ENCODE measurements around the gene ZNF581. TPM values are rescaled to one million over a fixed set of nuclear protein-coding genes. Genes with fewer than 3 reads are reported as not detected.

Gene ZNF581
- polyA plus RNA-seq, 4 donors, result 15.9 to 29.2 (median 23.3) TPM

- 0 to 1% (median 1%) methylated on average over 23 to 44 of the region's 44 CpGs for WGBS, 3 donors
- Histone ChIP-seq H3K36me3 (ENCODE audit: control insufficient read depth in 3 of 3, insufficient read depth in 2 of 3, low read depth in 1 of 3, low read length in 3 of 3) (peaks cover 0 to 44% (median 0%) of the 10 kb centered on the region in 3 donors), H3K27me3 (ENCODE audit: control insufficient read depth in 3 of 3, insufficient read depth in 3 of 3, low read length in 3 of 3) (no peaks in the 10 kb centered on the region), H3K4me3 (ENCODE audit: low read depth in 1 of 3, low read length in 3 of 3) (peak within 1 kb of the TSS; percentile 72 to 93 (median 81)), H3K9me3 (ENCODE audit: control insufficient read depth in 2 of 2, insufficient read depth in 1 of 2, low read depth in 1 of 2, low read length in 1 of 2) (no peaks in the 10 kb centered on the region), H3K4me1 (ENCODE audit: control insufficient read depth in 3 of 3, insufficient read depth in 2 of 3, low read depth in 1 of 3, low read length in 2 of 3) (peaks cover 0 to 13% (median 0%) of the 10 kb centered on the region in 3 donors), H3K27ac (ENCODE audit: low read depth in 1 of 3, low read length in 2 of 3) (peak within 1 kb of the TSS; percentile 73 to 99 (median 86))
- DNase-seq (peak; percentile 85 to 91), FAIRE-seq (no peak)
Observed at GRCh38 chr19:55605637-55606470, 37.6 kb upstream of the ZNF581 start, which contains the start of gene ZNF865. ZNF865 (plus strand) TSS chr19:55605647; CDS start chr19:55613619, 7,972 bp downstream.

GRCh38 chr19:55606471-55606787, 37.0 kb upstream of the ZNF581 start:
- peak overlapping the region in 1 of 3 donors; percentile 86 for H3K27ac ChIP-seq (ENCODE audit: low read depth in 1 of 3, low read length in 2 of 3)
- H3K36me3 ChIP-seq (ENCODE audit: control insufficient read depth in 3 of 3, insufficient read depth in 2 of 3, low read depth in 1 of 3, low read length in 3 of 3), result peaks cover 0 to 49% (median 0%) of the 10 kb centered on the region in 3 donors
- peaks cover 0 to 10% (median 0%) of the 10 kb centered on the region in 3 donors for H3K4me1 ChIP-seq (ENCODE audit: control insufficient read depth in 3 of 3, insufficient read depth in 2 of 3, low read depth in 1 of 3, low read length in 2 of 3)
- no peak for DNase-seq
- 18 to 23% (median 21%) methylated on average over 12 of the region's 12 CpGs for WGBS, 3 donors
- H3K4me3 ChIP-seq (ENCODE audit: low read depth in 1 of 3, low read length in 3 of 3), result peak overlapping the region in 2 of 3 donors; percentile 72 to 93
- FAIRE-seq, result no peak
- H3K27me3 ChIP-seq (ENCODE audit: control insufficient read depth in 3 of 3, insufficient read depth in 3 of 3, low read length in 3 of 3), result no peaks in the 10 kb centered on the region
- no peaks in the 10 kb centered on the region for H3K9me3 ChIP-seq (ENCODE audit: control insufficient read depth in 2 of 2, insufficient read depth in 1 of 2, low read depth in 1 of 2, low read length in 1 of 2)

- no peak for DNase-seq
- H3K36me3 ChIP-seq (ENCODE audit: control insufficient read depth in 3 of 3, insufficient read depth in 2 of 3, low read depth in 1 of 3, low read length in 3 of 3), result peaks cover 0 to 52% (median 0%) of the 10 kb centered on the region in 3 donors
- no peaks in the 10 kb centered on the region for H3K9me3 ChIP-seq (ENCODE audit: control insufficient read depth in 2 of 2, insufficient read depth in 1 of 2, low read depth in 1 of 2, low read length in 1 of 2)
- peaks cover 0 to 10% (median 0%) of the 10 kb centered on the region in 3 donors for H3K4me1 ChIP-seq (ENCODE audit: control insufficient read depth in 3 of 3, insufficient read depth in 2 of 3, low read depth in 1 of 3, low read length in 2 of 3)
- H3K4me3 ChIP-seq (ENCODE audit: low read depth in 1 of 3, low read length in 3 of 3), result peak overlapping the region in 1 of 3 donors; percentile 93
- WGBS, 3 donors, result 72 to 77% (median 74%) methylated on average over 9 of the region's 9 CpGs
- no peak for FAIRE-seq
- H3K27ac ChIP-seq (ENCODE audit: low read depth in 1 of 3, low read length in 2 of 3), result no peak overlapping the region
- no peaks in the 10 kb centered on the region for H3K27me3 ChIP-seq (ENCODE audit: control insufficient read depth in 3 of 3, insufficient read depth in 3 of 3, low read length in 3 of 3)
Observed at GRCh38 chr19:55606817-55607216, 36.6 kb upstream of the ZNF581 start.

- peaks cover 0 to 10% (median 0%) of the 10 kb centered on the region in 3 donors for H3K4me1 ChIP-seq (ENCODE audit: control insufficient read depth in 3 of 3, insufficient read depth in 2 of 3, low read depth in 1 of 3, low read length in 2 of 3)
- no peak overlapping the region for H3K4me3 ChIP-seq (ENCODE audit: low read depth in 1 of 3, low read length in 3 of 3)
- peaks cover 0 to 44% (median 2%) of the 10 kb centered on the region in 3 donors for H3K36me3 ChIP-seq (ENCODE audit: control insufficient read depth in 3 of 3, insufficient read depth in 2 of 3, low read depth in 1 of 3, low read length in 3 of 3)
- WGBS, 3 donors, result 92 to 96% (median 95%) methylated on average over 5 of the region's 5 CpGs
- DNase-seq (no peak), FAIRE-seq (no peak)
- H3K27ac ChIP-seq (ENCODE audit: low read depth in 1 of 3, low read length in 2 of 3), result no peak overlapping the region
- H3K9me3 ChIP-seq (ENCODE audit: control insufficient read depth in 2 of 2, insufficient read depth in 1 of 2, low read depth in 1 of 2, low read length in 1 of 2), result no peaks in the 10 kb centered on the region
- no peaks in the 10 kb centered on the region for H3K27me3 ChIP-seq (ENCODE audit: control insufficient read depth in 3 of 3, insufficient read depth in 3 of 3, low read length in 3 of 3)
Observed at GRCh38 chr19:55609326-55609725, 34.1 kb upstream of the ZNF581 start.

GRCh38 chr19:55611300-55611982, 32.0 kb upstream of the ZNF581 start:
- WGBS, 3 donors, result 77 to 82% (median 81%) methylated on average over 15 of the region's 15 CpGs
- FAIRE-seq, result no peak
- Histone ChIP-seq H3K4me1 (ENCODE audit: control insufficient read depth in 3 of 3, insufficient read depth in 2 of 3, low read depth in 1 of 3, low read length in 2 of 3) (peaks cover 0 to 6% (median 0%) of the 10 kb centered on the region in 3 donors), H3K36me3 (ENCODE audit: control insufficient read depth in 3 of 3, insufficient read depth in 2 of 3, low read depth in 1 of 3, low read length in 3 of 3) (peaks cover 2 to 56% (median 9%) of the 10 kb centered on the region in 3 donors), H3K9me3 (ENCODE audit: control insufficient read depth in 2 of 2, insufficient read depth in 1 of 2, low read depth in 1 of 2, low read length in 1 of 2) (no peaks in the 10 kb centered on the region), H3K27ac (ENCODE audit: low read depth in 1 of 3, low read length in 2 of 3) (no peak overlapping the region), H3K4me3 (ENCODE audit: low read depth in 1 of 3, low read length in 3 of 3) (no peak overlapping the region), H3K27me3 (ENCODE audit: control insufficient read depth in 3 of 3, insufficient read depth in 3 of 3, low read length in 3 of 3) (no peaks in the 10 kb centered on the region)
- DNase-seq, result no peak

GRCh38 chr19:55611983-55612645, 31.3 kb upstream of the ZNF581 start:
- DNase-seq, result no peak
- H3K36me3 ChIP-seq (ENCODE audit: control insufficient read depth in 3 of 3, insufficient read depth in 2 of 3, low read depth in 1 of 3, low read length in 3 of 3), result peaks cover 3 to 58% (median 11%) of the 10 kb centered on the region in 3 donors
- no peaks in the 10 kb centered on the region for H3K9me3 ChIP-seq (ENCODE audit: control insufficient read depth in 2 of 2, insufficient read depth in 1 of 2, low read depth in 1 of 2, low read length in 1 of 2)
- H3K27ac ChIP-seq (ENCODE audit: low read depth in 1 of 3, low read length in 2 of 3), result no peak overlapping the region
- H3K4me3 ChIP-seq (ENCODE audit: low read depth in 1 of 3, low read length in 3 of 3), result no peak overlapping the region
- H3K4me1 ChIP-seq (ENCODE audit: control insufficient read depth in 3 of 3, insufficient read depth in 2 of 3, low read depth in 1 of 3, low read length in 2 of 3), result no peaks in the 10 kb centered on the region
- WGBS, 3 donors, result 83 to 93% (median 84%) methylated on average over 3 of the region's 3 CpGs
- H3K27me3 ChIP-seq (ENCODE audit: control insufficient read depth in 3 of 3, insufficient read depth in 3 of 3, low read length in 3 of 3), result no peaks in the 10 kb centered on the region
- no peak for FAIRE-seq

GRCh38 chr19:55613396-55613795, 30.1 kb upstream of the ZNF581 start:
- FAIRE-seq (no peak), DNase-seq (no peak)
- no peak overlapping the region for H3K27ac ChIP-seq (ENCODE audit: low read depth in 1 of 3, low read length in 2 of 3)
- 94 to 97% (median 95%) methylated on average over 22 to 27 of the region's 27 CpGs for WGBS, 3 donors
- H3K9me3 ChIP-seq (ENCODE audit: control insufficient read depth in 2 of 2, insufficient read depth in 1 of 2, low read depth in 1 of 2, low read length in 1 of 2), result no peaks in the 10 kb centered on the region
- peaks cover 3 to 59% (median 11%) of the 10 kb centered on the region in 3 donors for H3K36me3 ChIP-seq (ENCODE audit: control insufficient read depth in 3 of 3, insufficient read depth in 2 of 3, low read depth in 1 of 3, low read length in 3 of 3)
- H3K4me1 ChIP-seq (ENCODE audit: control insufficient read depth in 3 of 3, insufficient read depth in 2 of 3, low read depth in 1 of 3, low read length in 2 of 3), result no peaks in the 10 kb centered on the region
- no peaks in the 10 kb centered on the region for H3K27me3 ChIP-seq (ENCODE audit: control insufficient read depth in 3 of 3, insufficient read depth in 3 of 3, low read length in 3 of 3)
- H3K4me3 ChIP-seq (ENCODE audit: low read depth in 1 of 3, low read length in 3 of 3), result no peak overlapping the region

Measured in small intestine (tissue), 7 donors.